Transverse colon (tissue), 3 donors: ENCODE results near the gene RSF1.

Source experiments
- CTCF ChIP-seq, 5 experiments: fragments of 200-600 bp in 3 of 5; fragments of 450-650 bp in 2 of 5; sonication (generic) in 3 of 5; IDR thresholded peaks; 1 replicate in 2 of 5; 2 replicates in 3 of 5; pipeline ENCODE4 v1.5.1; 2016 to 2017; ENCODE audit warnings: antibody characterized with exemption in 5 of 5, inconsistent platforms in 3 of 5, mild to moderate bottlenecking in 2 of 5, moderate library complexity in 1 of 5
- POLR2A ChIP-seq: fragments of 450-650 bp; IDR thresholded peaks from one replicate; pipeline ENCODE4 v1.6.1; 2016; ENCODE audit warnings: antibody characterized with exemption, mild to moderate bottlenecking, moderate library complexity

- TF ChIP-seq CTCF (IDR thresholded peaks at IDR 0.05) = no peak
- no peak for TF ChIP-seq POLR2A
Measured at GRCh38 chr11:77661670-77662069, 158.9 kb downstream of the RSF1 start.
